T-helper 17 cell (primary cell): ENCODE measurements around the gene INPP4A. TPM values are rescaled to one million over a fixed set of nuclear protein-coding genes. Genes with fewer than 3 reads are reported as not detected.
A peak's percentile ranks its signal among the peaks of the same experiment; 100 is the strongest.

Source experiments
- ATAC-seq: fragments of 150-1000 bp; cut with Tn5 transposase; 2 replicates; pipeline ENCODE4 v1.10.0; 2021; ENCODE audit warnings: mild to moderate bottlenecking, moderate library complexity
- DNase-seq, 3 donors: peaks; one replicate each; pipeline versions ENCODE4 v3.0.0 to v3.0.0-alpha.2; 2020 to 2021
- H3K9me3 ChIP-seq: one replicate; pipeline ENCODE4 v1.7.0; 2013; ENCODE audit warnings: low read length, mild to moderate bottlenecking; ENCODE audit not compliant: control insufficient read depth, poor library complexity, severe bottlenecking
- H3K27ac Mint-ChIP-seq: one replicate; pipeline ENCODE4 v1.8.0; 2022; ENCODE audit warnings: mild to moderate bottlenecking, moderate library complexity, mixed read lengths
- H3K27me3 Mint-ChIP-seq: one replicate; pipeline ENCODE4 v1.8.0; 2022; ENCODE audit warnings: mixed read lengths
- H3K36me3 Mint-ChIP-seq: one replicate; pipeline ENCODE4 v1.8.0; 2022; ENCODE audit warnings: low read depth, mixed read lengths
- H3K4me1 Mint-ChIP-seq: one replicate; pipeline ENCODE4 v1.8.0; 2022; ENCODE audit warnings: mild to moderate bottlenecking, mixed read lengths
- H3K4me3 Mint-ChIP-seq: one replicate; pipeline ENCODE4 v1.8.0; 2022; ENCODE audit warnings: mild to moderate bottlenecking, moderate library complexity, mixed read lengths
- total RNA-seq, 4 donors: library from RNA in 2 of 4; stranded (reverse) in 2 of 4; gene quantifications; one replicate each; pipeline ENCODE4 v1.2.3 and lab custom pipeline; 2022 to 2026

Gene INPP4A
- total RNA-seq, 2 donors from 2014 or later: 109 to 110 TPM

GRCh38 chr2:98572676-98573075, 128.0 kb downstream of the INPP4A start:
- Mint-ChIP-seq H3K27me3 (no peaks in the 10 kb centered on the region), H3K4me3 (no peak overlapping the region), H3K36me3 (peaks cover 6% of the 10 kb centered on the region), H3K27ac (no peak overlapping the region), H3K4me1 (peaks cover 8% of the 10 kb centered on the region)
- no peaks in the 10 kb centered on the region for H3K9me3 ChIP-seq
- ATAC-seq (no peak), DNase-seq (no peak)

GRCh38 chr2:98573426-98573825, 128.8 kb downstream of the INPP4A start:
- Mint-ChIP-seq H3K27me3 (no peaks in the 10 kb centered on the region), H3K27ac (peak overlapping the region; percentile 62), H3K4me1 (peaks cover 8% of the 10 kb centered on the region), H3K36me3 (peaks cover 9% of the 10 kb centered on the region), H3K4me3 (no peak overlapping the region)
- DNase-seq (no peak), ATAC-seq (no peak)
- H3K9me3 ChIP-seq: no peaks in the 10 kb centered on the region

- H3K27ac Mint-ChIP-seq: no peak overlapping the region
- no peak for DNase-seq
Measured at GRCh38 chr2:98576666-98577312, 132.1 kb downstream of the INPP4A start.

GRCh38 chr2:98577313-98577712, 132.7 kb downstream of the INPP4A start:
- Mint-ChIP-seq H3K36me3 (peaks cover 10% of the 10 kb centered on the region), H3K4me1 (peaks cover 9% of the 10 kb centered on the region), H3K4me3 (no peak overlapping the region), H3K27ac (no peak overlapping the region), H3K27me3 (no peaks in the 10 kb centered on the region)
- ATAC-seq: no peak
- no peaks in the 10 kb centered on the region for H3K9me3 ChIP-seq
- DNase-seq: no peak

More at GRCh38 chr2:98576666-98577312, 132.1 kb downstream of the INPP4A start:
- no peaks in the 10 kb centered on the region for H3K9me3 ChIP-seq
- Mint-ChIP-seq H3K36me3 (peaks cover 10% of the 10 kb centered on the region), H3K4me3 (no peak overlapping the region), H3K4me1 (peaks cover 9% of the 10 kb centered on the region), H3K27me3 (no peaks in the 10 kb centered on the region)
- ATAC-seq: no peak

GRCh38 chr2:98578231-98578630, 133.6 kb downstream of the INPP4A start:
- Mint-ChIP-seq H3K4me3 (no peak overlapping the region), H3K27me3 (no peaks in the 10 kb centered on the region), H3K27ac (peak overlapping the region; percentile 41), H3K36me3 (peaks cover 15% of the 10 kb centered on the region), H3K4me1 (peaks cover 9% of the 10 kb centered on the region)
- no peak for DNase-seq
- ATAC-seq: no peak
- H3K9me3 ChIP-seq: no peaks in the 10 kb centered on the region

GRCh38 chr2:98579926-98580325, 135.3 kb downstream of the INPP4A start:
- Mint-ChIP-seq H3K27me3 (no peaks in the 10 kb centered on the region), H3K27ac (no peak overlapping the region), H3K4me3 (no peak overlapping the region), H3K4me1 (peaks cover 9% of the 10 kb centered on the region), H3K36me3 (peaks cover 12% of the 10 kb centered on the region)
- H3K9me3 ChIP-seq: no peaks in the 10 kb centered on the region
- DNase-seq: no peak
- ATAC-seq: no peak

- H3K4me3 Mint-ChIP-seq: no peak overlapping the region
- peaks cover 7% of the 10 kb centered on the region for H3K4me1 Mint-ChIP-seq
- ATAC-seq: no peak
- no peaks in the 10 kb centered on the region for H3K27me3 Mint-ChIP-seq
- no peaks in the 10 kb centered on the region for H3K9me3 ChIP-seq
- DNase-seq: no peak
- peak overlapping the region; percentile 63 for H3K27ac Mint-ChIP-seq
- H3K36me3 Mint-ChIP-seq: peaks cover 12% of the 10 kb centered on the region
Measured at GRCh38 chr2:98580656-98581284, 136.1 kb downstream of the INPP4A start.

- H3K36me3 Mint-ChIP-seq: peaks cover 12% of the 10 kb centered on the region
- ATAC-seq (no peak), DNase-seq (no peak)
- no peak overlapping the region for H3K4me3 Mint-ChIP-seq
- H3K4me1 Mint-ChIP-seq: peaks cover 10% of the 10 kb centered on the region
- H3K27me3 Mint-ChIP-seq: no peaks in the 10 kb centered on the region
- no peaks in the 10 kb centered on the region for H3K9me3 ChIP-seq
- H3K27ac Mint-ChIP-seq: no peak overlapping the region
Measured at GRCh38 chr2:98582523-98582922, 137.9 kb downstream of the INPP4A start.

- H3K36me3 Mint-ChIP-seq: peaks cover 8% of the 10 kb centered on the region
- no peak overlapping the region for H3K4me3 Mint-ChIP-seq
- H3K27me3 Mint-ChIP-seq: no peaks in the 10 kb centered on the region
- H3K4me1 Mint-ChIP-seq: peaks cover 7% of the 10 kb centered on the region
- no peaks in the 10 kb centered on the region for H3K9me3 ChIP-seq
- H3K27ac Mint-ChIP-seq: no peak overlapping the region
- ATAC-seq (no peak), DNase-seq (no peak)
Measured at GRCh38 chr2:98583276-98583675, 138.6 kb downstream of the INPP4A start.

GRCh38 chr2:98583816-98584618, 139.4 kb downstream of the INPP4A start:
- Mint-ChIP-seq H3K36me3 (peaks cover 8% of the 10 kb centered on the region), H3K4me3 (no peak overlapping the region), H3K27me3 (no peaks in the 10 kb centered on the region), H3K27ac (no peak overlapping the region), H3K4me1 (peaks cover 7% of the 10 kb centered on the region)
- no peak for DNase-seq
- no peak for ATAC-seq
- no peaks in the 10 kb centered on the region for H3K9me3 ChIP-seq

GRCh38 chr2:98585386-98585785, 140.7 kb downstream of the INPP4A start:
- Mint-ChIP-seq H3K27me3 (no peaks in the 10 kb centered on the region), H3K4me1 (peaks cover 7% of the 10 kb centered on the region), H3K27ac (no peak overlapping the region), H3K36me3 (peaks cover 8% of the 10 kb centered on the region), H3K4me3 (no peak overlapping the region)
- ATAC-seq (no peak), DNase-seq (no peak)
- no peaks in the 10 kb centered on the region for H3K9me3 ChIP-seq

GRCh38 chr2:98586551-98587140, 142.0 kb downstream of the INPP4A start:
- no peak overlapping the region for H3K4me3 Mint-ChIP-seq
- peaks cover 5% of the 10 kb centered on the region for H3K4me1 Mint-ChIP-seq
- ATAC-seq: no peak
- no peaks in the 10 kb centered on the region for H3K9me3 ChIP-seq
- H3K36me3 Mint-ChIP-seq: peaks cover 8% of the 10 kb centered on the region
- H3K27me3 Mint-ChIP-seq: no peaks in the 10 kb centered on the region
- no peak for DNase-seq
- no peak overlapping the region for H3K27ac Mint-ChIP-seq

GRCh38 chr2:98588880-98589431, 144.3 kb downstream of the INPP4A start:
- H3K27ac Mint-ChIP-seq: peak overlapping the region; percentile 66
- H3K4me3 Mint-ChIP-seq: no peak overlapping the region
- H3K36me3 Mint-ChIP-seq: peaks cover 6% of the 10 kb centered on the region
- peaks cover 5% of the 10 kb centered on the region for H3K4me1 Mint-ChIP-seq
- DNase-seq: no peak
- no peaks in the 10 kb centered on the region for H3K9me3 ChIP-seq
- H3K27me3 Mint-ChIP-seq: no peaks in the 10 kb centered on the region
- ATAC-seq: no peak
